Stomach (tissue), 9 donors: ENCODE results near the gene ATP2B3. TPM values are rescaled to one million over a fixed set of nuclear protein-coding genes. Genes with fewer than 3 reads are reported as not detected.

Experiments used
- DNase-seq, 2 donors: peaks; one replicate each; pipeline versions ENCODE4 v3.0.0 to v3.0.0-alpha.2; 2013 to 2019
- H3K27ac ChIP-seq, 5 donors: fragments of 200-600 bp in 4 of 5; sonication (generic) in 4 of 5; one replicate each; pipeline ENCODE4 v1.5.1; 2013 to 2019; ENCODE audit warnings: mild to moderate bottlenecking in 1 of 5, moderate library complexity in 1 of 5
- H3K27me3 ChIP-seq, 3 donors: fragments of 200-600 bp; sonication (generic); one replicate each; pipeline ENCODE4 v1.5.1; 2017 to 2019; ENCODE audit warnings: mixed run types in 1 of 3
- H3K36me3 ChIP-seq, 4 donors: fragments of 200-600 bp; sonication (generic); 1 replicate in 3 of 4; 2 replicates in 1 of 4; pipeline ENCODE4 v1.5.1; 2016 to 2019
- H3K4me1 ChIP-seq, 4 donors: fragments of 200-600 bp; sonication (generic); one replicate each; pipeline ENCODE4 v1.5.1; 2016 to 2019
- H3K4me3 ChIP-seq, 4 donors: fragments of 200-600 bp; sonication (generic) in 3 of 4; one replicate each; pipeline ENCODE4 v1.5.1; 2016 to 2019; ENCODE audit warnings: mild to moderate bottlenecking in 1 of 4
- H3K9me3 ChIP-seq, 4 donors: fragments of 200-600 bp; sonication (generic); one replicate each; pipeline ENCODE4 v1.5.1; 2016 to 2019
- EP300 ChIP-seq: sonication (generic); formaldehyde crosslinking; IDR thresholded peaks from one replicate; pipeline ENCODE4 v1.6.1; 2017; ENCODE audit warnings: antibody characterized with exemption
- POLR2A ChIP-seq, 4 donors: fragments of 450-650 bp; IDR thresholded peaks; one replicate each; pipeline ENCODE4 v1.6.1; 2016; ENCODE audit warnings: antibody characterized with exemption in 4 of 4, control low read depth in 2 of 4, mild to moderate bottlenecking in 1 of 4, moderate library complexity in 1 of 4
- POLR2AphosphoS5 ChIP-seq, 3 donors: sonication (generic); formaldehyde crosslinking; IDR thresholded peaks; one replicate each; pipeline ENCODE4 v1.6.1; 2016; ENCODE audit warnings: antibody characterized with exemption in 3 of 3
- WGBS, 5 donors: extraction: QIAGEN DNeasy Blood & Tissue Kit in 3 of 5; methylation state at CpG; one replicate each; pipeline versions ENCODE4 v1.1.5 to v1.1.7; 2013 to 2018; 5-methylcytosine and 5-hydroxymethylcytosine counted together
- intact Hi-C: fragments of 100-400 bp; cut with DNase I; formaldehyde crosslinking; loops from one replicate; pipeline ENCODE4 v1.15.1; 2023; ENCODE audit warnings: low total_unique reads
- polyA plus RNA-seq, 3 donors: library from polyadenylated mRNA; stranded (reverse); fragments of 200-250 nt; gene quantifications; one replicate each; pipeline ENCODE4 v1.2.3, GENCODE V29; 2013
- total RNA-seq, 5 donors: library from RNA; depleted of rRNA; stranded (reverse); fragments of >200 nt; gene quantifications; one replicate each; pipeline versions ENCODE4 v1.1.0 to v1.2.3, GENCODE V29; 2014 to 2016
- TF ChIP-seq, protein P1 (sequence below), 7 experiments: fragments of 450-650 bp in 4 of 7; fragments of 200-600 bp in 3 of 7; sonication (generic) in 3 of 7; IDR thresholded peaks; one replicate each; pipeline ENCODE4 v1.5.1; 2016 to 2019; ENCODE audit warnings: antibody characterized with exemption in 7 of 7, control low read depth in 2 of 7, mild to moderate bottlenecking in 1 of 7
- donor health status: healthy with polysubstance abuse.
- donor health status: Bipolar disorder and iron deficiency.
- donor health status: healthy.

The ATP2B3 gene
- total and polyA plus RNA-seq, 8 donors, result 0.03 to 0.55 TPM; not detected in 6

DNA sequence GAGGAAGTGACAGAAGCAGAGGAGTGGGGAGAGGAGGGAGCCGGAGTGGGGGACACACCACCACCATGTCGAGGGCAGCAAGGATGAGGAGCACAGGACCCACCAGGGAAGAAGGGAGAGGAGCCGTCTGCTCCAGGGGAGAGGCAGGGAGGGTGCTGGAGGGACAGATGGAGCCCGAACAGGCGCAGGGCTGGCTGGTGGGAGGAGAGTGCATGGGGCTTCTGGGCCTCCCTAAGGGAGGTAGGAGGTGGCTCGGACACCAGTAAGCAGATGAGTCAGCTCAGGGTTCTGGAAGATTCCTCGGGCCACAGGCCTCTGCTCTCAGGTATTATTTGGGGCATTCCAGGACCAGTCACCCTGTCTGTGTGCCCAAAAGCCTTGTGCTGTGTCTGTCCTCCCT, 29.8 kb downstream of the ATP2B3 start:
- Histone ChIP-seq H3K27ac (no peak overlapping the region), H3K36me3 (no peaks in the 10 kb centered on the region), H3K9me3 (no peaks in the 10 kb centered on the region), H3K4me3 (no peak overlapping the region), H3K4me1 (no peaks in the 10 kb centered on the region), H3K27me3 (peaks cover 0 to 18% (median 0%) of the 10 kb centered on the region in 3 donors)
- 42 to 64% (median 62%) methylated on average over 6 to 7 of the region's 7 CpGs for WGBS, 5 donors
- TF ChIP-seq POLR2AphosphoS5 (IDR thresholded peaks at IDR 0.05), result no peak
- intact Hi-C loops, result no loop called here
- no peak for DNase-seq

DNA sequence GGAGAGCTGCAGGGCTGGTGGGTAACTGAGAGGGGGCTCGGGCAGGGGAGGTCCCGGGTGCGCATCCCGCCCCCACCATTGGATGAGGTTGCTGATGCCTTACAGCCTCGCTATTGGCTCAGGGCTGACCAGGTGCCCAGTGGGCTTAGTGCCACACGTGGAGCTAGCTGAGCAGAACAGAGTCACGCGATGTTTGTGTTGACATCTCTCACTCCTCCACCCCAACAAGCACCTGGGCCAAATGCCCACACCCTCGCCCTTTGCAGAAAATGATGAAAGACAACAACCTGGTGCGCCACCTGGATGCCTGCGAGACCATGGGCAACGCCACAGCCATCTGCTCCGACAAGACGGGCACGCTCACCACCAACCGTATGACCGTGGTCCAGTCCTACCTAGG, 31.8 kb downstream of the ATP2B3 start:
- TF ChIP-seq, protein P1, sequence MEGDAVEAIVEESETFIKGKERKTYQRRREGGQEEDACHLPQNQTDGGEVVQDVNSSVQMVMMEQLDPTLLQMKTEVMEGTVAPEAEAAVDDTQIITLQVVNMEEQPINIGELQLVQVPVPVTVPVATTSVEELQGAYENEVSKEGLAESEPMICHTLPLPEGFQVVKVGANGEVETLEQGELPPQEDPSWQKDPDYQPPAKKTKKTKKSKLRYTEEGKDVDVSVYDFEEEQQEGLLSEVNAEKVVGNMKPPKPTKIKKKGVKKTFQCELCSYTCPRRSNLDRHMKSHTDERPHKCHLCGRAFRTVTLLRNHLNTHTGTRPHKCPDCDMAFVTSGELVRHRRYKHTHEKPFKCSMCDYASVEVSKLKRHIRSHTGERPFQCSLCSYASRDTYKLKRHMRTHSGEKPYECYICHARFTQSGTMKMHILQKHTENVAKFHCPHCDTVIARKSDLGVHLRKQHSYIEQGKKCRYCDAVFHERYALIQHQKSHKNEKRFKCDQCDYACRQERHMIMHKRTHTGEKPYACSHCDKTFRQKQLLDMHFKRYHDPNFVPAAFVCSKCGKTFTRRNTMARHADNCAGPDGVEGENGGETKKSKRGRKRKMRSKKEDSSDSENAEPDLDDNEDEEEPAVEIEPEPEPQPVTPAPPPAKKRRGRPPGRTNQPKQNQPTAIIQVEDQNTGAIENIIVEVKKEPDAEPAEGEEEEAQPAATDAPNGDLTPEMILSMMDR (IDR thresholded peaks at IDR 0.05), result no peak
- TF ChIP-seq EP300 (no peak), POLR2AphosphoS5 (IDR thresholded peaks at IDR 0.05) (no peak), POLR2A (IDR thresholded peaks at IDR 0.05) (no peak)
- no peaks in the 10 kb centered on the region for H3K36me3 ChIP-seq
- H3K27ac ChIP-seq, result no peak overlapping the region
- WGBS, 5 donors, result 77 to 87% (median 83%) methylated on average over 10 to 17 of the region's 17 CpGs
- no peaks in the 10 kb centered on the region for H3K9me3 ChIP-seq
- peaks cover 0 to 18% (median 0%) of the 10 kb centered on the region in 3 donors for H3K27me3 ChIP-seq
- H3K4me1 ChIP-seq, result no peaks in the 10 kb centered on the region
- DNase-seq, result no peak
- intact Hi-C loops, result no loop called here
- H3K4me3 ChIP-seq, result no peak overlapping the region

DNA sequence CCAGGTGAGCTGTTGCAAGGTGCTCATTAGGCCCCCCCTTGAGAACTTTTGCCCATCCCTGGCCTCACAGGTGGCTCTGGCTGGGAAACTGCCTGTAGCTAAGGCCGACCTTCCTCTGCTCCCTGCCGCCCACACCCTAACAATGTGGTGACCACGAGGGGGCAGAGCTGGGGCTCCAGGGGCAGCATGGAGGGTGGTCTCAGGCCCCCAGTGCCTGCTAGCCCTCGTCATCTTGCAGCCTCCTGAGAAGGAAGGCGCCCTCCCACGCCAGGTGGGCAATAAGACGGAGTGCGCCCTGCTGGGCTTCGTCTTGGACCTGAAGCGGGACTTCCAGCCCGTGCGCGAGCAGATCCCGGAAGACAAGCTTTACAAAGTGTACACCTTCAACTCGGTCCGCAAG, 32.4 kb downstream of the ATP2B3 start:
- WGBS, 5 donors, result 80 to 94% (median 85%) methylated on average over 9 to 16 of the region's 16 CpGs

DNA sequence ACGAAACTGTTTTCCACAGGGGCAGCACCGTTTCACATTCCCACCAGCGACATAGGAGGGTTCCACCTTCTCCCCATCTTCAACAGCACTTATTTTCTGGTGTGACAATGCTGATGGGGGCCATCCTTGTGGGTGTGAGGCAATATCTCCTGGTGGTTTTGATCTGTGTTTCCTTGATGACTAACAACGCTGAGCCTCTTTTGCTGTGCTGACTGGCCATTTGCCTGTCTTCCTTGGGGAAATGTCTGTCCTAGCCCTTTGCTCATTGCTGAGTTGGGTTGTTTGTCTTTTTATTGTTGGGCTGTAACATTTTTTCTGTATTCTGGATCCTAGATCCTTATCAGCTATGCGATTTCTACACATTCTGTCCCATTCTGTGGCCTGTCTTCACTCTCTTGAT, 33.7 kb downstream of the ATP2B3 start:
- no peak for TF ChIP-seq POLR2AphosphoS5 (IDR thresholded peaks at IDR 0.05)
- TF ChIP-seq, protein P1 (IDR thresholded peaks at IDR 0.05), result no peak

More for the DNA sequence above, 32.4 kb downstream of the ATP2B3 start:
- DNase-seq, result no peak
- H3K9me3 ChIP-seq, result no peaks in the 10 kb centered on the region
- no peaks in the 10 kb centered on the region for H3K36me3 ChIP-seq
- no peak overlapping the region for H3K4me3 ChIP-seq
- H3K27ac ChIP-seq, result no peak overlapping the region
- intact Hi-C loops, result loop anchor here (10.0 kb wide), 1 partner anchor 115 kb away; no protein-coding TSS in a partner anchor
- no peak for TF ChIP-seq EP300
- no peak for TF ChIP-seq POLR2A (IDR thresholded peaks at IDR 0.05)
- no peak for TF ChIP-seq POLR2AphosphoS5 (IDR thresholded peaks at IDR 0.05)
- TF ChIP-seq, protein P1 (IDR thresholded peaks at IDR 0.05), result no peak
- no peaks in the 10 kb centered on the region for H3K4me1 ChIP-seq
- peaks cover 0 to 18% (median 0%) of the 10 kb centered on the region in 3 donors for H3K27me3 ChIP-seq

DNA sequence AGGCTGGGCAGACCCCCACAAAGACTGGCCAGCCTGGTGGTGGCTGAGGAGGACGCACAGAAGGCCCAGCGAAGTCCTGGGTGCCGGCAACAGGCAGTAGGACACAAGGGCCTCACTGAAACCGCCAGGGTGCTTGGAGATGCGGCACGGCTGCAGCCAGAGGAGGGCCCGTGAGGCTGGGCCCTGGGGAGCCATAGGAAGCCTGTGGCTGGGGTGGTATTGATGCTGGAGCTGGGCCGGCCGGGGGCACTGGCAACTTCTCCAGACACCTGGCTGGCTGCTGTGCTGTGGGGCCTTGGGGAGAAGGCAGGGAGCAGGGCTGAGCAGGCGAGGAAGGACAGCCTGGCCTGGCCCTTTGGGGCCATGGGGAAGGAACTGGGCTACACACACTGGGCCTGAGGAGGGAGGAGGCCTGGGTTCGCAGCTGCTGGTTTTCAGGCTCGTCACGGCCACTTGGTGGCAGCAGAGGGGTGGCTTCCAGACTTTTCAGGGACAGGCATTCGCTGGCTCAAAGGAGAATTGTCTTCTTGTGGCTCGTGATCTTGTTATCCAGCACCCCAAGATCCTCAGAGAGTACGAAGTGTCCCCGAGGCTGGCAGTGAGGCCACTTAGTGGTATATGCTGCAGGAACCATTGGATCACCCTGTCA, 37.2 kb downstream of the ATP2B3 start:
- H3K36me3 ChIP-seq, result no peaks in the 10 kb centered on the region
- intact Hi-C loops, result loop anchor here (10.0 kb wide), 1 partner anchor 110 kb away; no protein-coding TSS in a partner anchor
- TF ChIP-seq, protein P1 (IDR thresholded peaks at IDR 0.05), result peak in 4 of 7 experiments; percentile 42 to 55 (median 46)
- TF ChIP-seq POLR2A (IDR thresholded peaks at IDR 0.05), result no peak
- peak; percentile 61 to 82 for DNase-seq
- no peaks in the 10 kb centered on the region for H3K4me1 ChIP-seq
- H3K27ac ChIP-seq, result no peak overlapping the region
- no peaks in the 10 kb centered on the region for H3K9me3 ChIP-seq
- peaks cover 0 to 11% (median 5%) of the 10 kb centered on the region in 3 donors for H3K27me3 ChIP-seq
- H3K4me3 ChIP-seq, result no peak overlapping the region
- 41 to 68% (median 43%) methylated on average over 7 to 17 of the region's 17 CpGs for WGBS, 5 donors

More for the DNA sequence above, 33.7 kb downstream of the ATP2B3 start:
- WGBS, 5 donors, result 74 to 81% (median 78%) methylated on average over 5 of the region's 5 CpGs
- Histone ChIP-seq H3K27ac (no peak overlapping the region), H3K4me1 (no peaks in the 10 kb centered on the region), H3K36me3 (no peaks in the 10 kb centered on the region), H3K27me3 (peaks cover 0 to 18% (median under 1%) of the 10 kb centered on the region in 3 donors), H3K9me3 (no peaks in the 10 kb centered on the region), H3K4me3 (no peak overlapping the region)
- no peak for DNase-seq
- intact Hi-C loops, result loop anchor here (10.0 kb wide), 1 partner anchor 114 kb away; no protein-coding TSS in a partner anchor
